AG04450 (cell line): ENCODE data around the gene ZNF280D. TPM values are rescaled to one million over a fixed set of nuclear protein-coding genes. Genes with fewer than 3 reads are reported as not detected.
A peak's percentile ranks its signal among the peaks of the same experiment; 100 is the strongest.
"Not testable (repeated sequence)": the region's sequence is repeated elsewhere in the genome, so short reads cannot be mapped to it uniquely, and the experiment has no call there.

ENCODE experiments used
- CTCF ChIA-PET: fragments of 300-600, 350-600 bp; formaldehyde crosslinking; extraction: SDS; loops from one replicate; lab custom pipeline; 2022; ENCODE audit warnings: antibody characterized with exemption, inconsistent platforms; lab: Charles Lee
- POLR2A ChIA-PET: fragments of 350-600 bp; formaldehyde crosslinking; extraction: SDS; loops from one replicate; lab custom pipeline; 2021; ENCODE audit warnings: antibody characterized with exemption, inconsistent platforms; lab: Yijun Ruan, JAX
- DNase-seq: peaks from one replicate; pipeline ENCODE4 v3.0.0-alpha.2; 2011; ENCODE audit warnings: low read depth, low spot score
- H3K27ac ChIP-seq: one replicate; pipeline ENCODE4 v1.5.1; 2012; ENCODE audit warnings: low read depth, low read length, control low read depth
- H3K27me3 ChIP-seq: one replicate; pipeline ENCODE4 v1.6.0; 2012; ENCODE audit warnings: low read length; ENCODE audit not compliant: control insufficient read depth, insufficient read depth
- H3K4me3 ChIP-seq: 2 replicates; pipeline ENCODE4 v1.5.1; 2011; ENCODE audit warnings: mild to moderate bottlenecking, low read depth, low read length, control low read depth
- H3K9me3 ChIP-seq: 2 replicates; pipeline ENCODE4 v1.5.1; 2012; ENCODE audit warnings: low read length; ENCODE audit not compliant: control insufficient read depth, insufficient read depth
- CTCF ChIP-seq: IDR thresholded peaks from 2 replicates; pipeline ENCODE4 v1.5.1; 2011; ENCODE audit warnings: low read depth, low read length, control low read depth, inconsistent platforms
- polyA minus RNA-seq: library from RNA; depleted of rRNA, polyadenylated mRNA; stranded (reverse); fragments of >200 nt; gene quantifications from 2 replicates; pipeline ENCODE4 v1.2.3, GENCODE V29; 2011; rRNA and poly(A)+ RNA removed
- polyA plus RNA-seq: library from polyadenylated mRNA; depleted of rRNA; stranded (reverse); fragments of >200 nt; gene quantifications from 2 replicates; pipeline ENCODE4 v1.2.3, GENCODE V29; 2011; rRNA removed

The ZNF280D gene
- polyA plus RNA-seq (12.9 and 17.6 TPM in 2 replicates), polyA minus RNA-seq (10.4 and 23.0 TPM in 2 replicates)

GRCh38 chr15:56733136-56734012, at the start of gene ZNF280D:
TSS of gene ZNF280D (minus strand) at chr15:56733509. CDS start at chr15:56707109, 26,400 bp downstream.
- TF ChIP-seq CTCF = no peak
- Histone ChIP-seq H3K9me3 (peaks cover 5% of the 10 kb centered on the region), H3K4me3 (peak within 1 kb of the TSS; percentile 73), H3K27ac (peak within 1 kb of the TSS; percentile 88), H3K27me3 (no peaks in the 10 kb centered on the region)
- POLR2A ChIA-PET = interaction anchor here (0.6 to 1.1 kb wide), 6 partner anchors 16 to 1433 kb away, joined by 3 to 16 read pairs (median 4); no protein-coding TSS in a partner anchor
- CTCF ChIA-PET = interaction anchor here (0.8 to 1.1 kb wide), 2 partner anchors 12 to 236 kb away, joined by 3 to 5 read pairs; no protein-coding TSS in a partner anchor
- peak; percentile 66 for DNase-seq

DNA sequence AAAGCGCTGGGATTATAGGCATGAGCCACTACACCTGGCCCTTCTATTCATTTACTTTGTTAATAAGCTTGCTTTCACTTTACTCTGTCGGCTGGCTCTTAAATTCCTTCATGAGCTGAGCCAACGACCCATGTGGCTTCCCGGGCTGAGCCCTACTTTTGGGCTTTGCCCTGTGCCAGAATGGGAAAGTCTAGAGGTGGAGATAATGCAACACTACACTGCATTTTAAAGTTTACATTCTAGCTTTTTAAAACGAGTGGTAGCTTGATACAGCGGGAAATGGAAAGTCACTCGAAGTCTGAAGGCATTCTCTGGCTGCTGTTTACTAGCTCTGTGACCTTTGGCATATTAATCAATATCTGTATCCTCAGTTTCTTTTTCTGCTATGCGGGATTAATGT, 49.0 kb upstream of the ZNF280D start:
- no peak overlapping the region for H3K27ac ChIP-seq

DNA sequence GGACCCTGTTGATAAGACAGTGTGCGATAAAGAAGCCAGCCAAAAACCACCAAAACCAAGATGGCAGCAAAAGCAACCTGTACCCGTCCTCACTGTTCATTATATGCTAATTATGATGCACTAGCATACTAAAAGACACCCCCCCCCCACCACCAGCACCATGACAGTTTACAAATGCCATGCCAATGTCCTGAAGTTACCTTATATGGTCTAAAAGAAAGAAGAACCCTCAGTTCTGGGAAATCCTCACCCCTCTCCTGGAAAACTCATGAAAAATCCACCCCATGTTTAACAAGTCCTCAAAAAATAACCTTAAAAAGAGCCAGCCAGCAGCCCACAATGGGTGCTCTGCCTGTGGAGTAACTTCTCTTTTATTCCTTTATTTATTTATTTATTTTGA, 48.4 kb upstream of the ZNF280D start:
- ChIA-PET POLR2A (no interaction called here), CTCF (no interaction called here)
- DNase-seq = no peak
- Histone ChIP-seq H3K4me3 (no peak overlapping the region), H3K27ac (no peak overlapping the region), H3K9me3 (peaks cover 5% of the 10 kb centered on the region; the same call in 1 of the 2 replicates), H3K27me3 (no peaks in the 10 kb centered on the region)
- TF ChIP-seq CTCF = no peak

More for the DNA sequence above, 49.0 kb upstream of the ZNF280D start:
- DNase-seq = no peak
- peaks cover 5% of the 10 kb centered on the region; the same call in 1 of the 2 replicates for H3K9me3 ChIP-seq
- CTCF ChIA-PET = no interaction called here
- no peak for TF ChIP-seq CTCF
- H3K27me3 ChIP-seq = no peaks in the 10 kb centered on the region
- no peak overlapping the region for H3K4me3 ChIP-seq
- POLR2A ChIA-PET = no interaction called here

DNA sequence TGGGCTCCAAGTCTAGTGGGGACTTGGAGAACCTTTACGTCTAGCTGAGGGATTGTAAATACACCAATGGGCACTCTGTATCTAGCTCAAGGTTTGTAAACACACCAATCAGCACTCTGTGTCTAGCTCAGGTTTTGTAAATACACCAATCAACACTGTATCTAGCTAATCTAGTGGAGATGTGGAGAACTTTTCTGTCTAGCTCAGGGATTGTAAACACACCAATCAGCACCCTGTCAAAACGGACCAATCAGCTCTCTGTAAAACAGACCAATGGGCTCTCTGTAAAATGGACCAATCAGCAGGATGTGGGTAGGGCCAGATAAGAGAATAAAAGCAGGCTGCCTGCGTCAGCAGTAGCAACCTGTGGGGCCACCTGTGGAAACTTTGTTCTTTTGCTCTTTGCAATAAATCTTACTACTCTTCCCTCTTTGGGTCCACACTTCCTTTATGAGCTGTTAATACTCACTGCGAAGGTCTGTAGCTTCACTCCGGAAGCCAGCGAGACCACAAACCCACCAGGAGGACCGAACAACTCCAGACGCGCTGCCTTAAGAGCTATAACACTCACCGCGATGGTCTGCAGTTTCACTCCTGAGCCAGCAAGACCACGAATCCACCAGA, 46.9 kb upstream of the ZNF280D start:
- H3K4me3 ChIP-seq, DNase-seq, POLR2A ChIA-PET, H3K27ac ChIP-seq, H3K9me3 ChIP-seq, H3K27me3 ChIP-seq, CTCF ChIA-PET: not testable (repeated sequence)

DNA sequence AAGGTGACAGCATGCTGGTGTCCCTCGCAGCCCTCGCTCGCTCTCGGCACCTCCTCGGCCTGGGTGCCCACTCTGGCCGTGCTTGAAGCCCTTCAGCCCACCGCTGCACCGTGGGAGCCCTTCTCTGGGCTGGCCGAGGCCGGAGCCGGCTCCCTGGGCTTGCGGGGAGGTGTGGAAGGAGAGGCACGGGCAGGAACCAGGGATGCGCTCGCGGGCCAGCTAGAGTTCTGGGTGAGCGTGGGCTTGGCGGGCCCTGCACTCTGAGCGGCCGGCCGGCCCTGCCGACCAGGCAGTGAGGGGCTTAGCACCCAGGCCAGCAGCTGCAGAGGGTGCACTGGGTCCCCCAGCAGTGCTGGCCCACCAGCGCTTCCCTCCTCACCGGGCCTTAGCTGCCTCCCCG, 46.1 kb upstream of the ZNF280D start:
- DNase-seq, H3K4me3 ChIP-seq, CTCF ChIA-PET, H3K9me3 ChIP-seq, H3K27ac ChIP-seq, POLR2A ChIA-PET, H3K27me3 ChIP-seq: not testable (repeated sequence)
